Mucosa of rectum (tissue), 2 donors: ENCODE measurements around the gene GGNBP2.
"Not testable (repeated sequence)": the region's sequence is repeated elsewhere in the genome, so short reads cannot be mapped to it uniquely, and the experiment has no call there.

Experiments used
- H3K27ac ChIP-seq, 2 donors: one replicate each; pipeline ENCODE4 v1.7.0; 2013; ENCODE audit warnings: inconsistent platforms in 2 of 2, low read depth in 2 of 2, low read length in 2 of 2
- H3K27me3 ChIP-seq, 2 donors: one replicate each; pipeline ENCODE4 v1.7.0; 2013; ENCODE audit warnings: low read length in 2 of 2; ENCODE audit not compliant: control insufficient read depth in 2 of 2, insufficient read depth in 2 of 2
- H3K36me3 ChIP-seq, 2 donors: one replicate each; pipeline ENCODE4 v1.7.0; 2013; ENCODE audit warnings: low read length in 2 of 2; ENCODE audit not compliant: control insufficient read depth in 2 of 2, insufficient read depth in 2 of 2
- H3K4me1 ChIP-seq, 2 donors: one replicate each; pipeline ENCODE4 v1.7.0; 2013; ENCODE audit warnings: low read length in 2 of 2, mild to moderate bottlenecking in 1 of 2; ENCODE audit not compliant: control insufficient read depth in 2 of 2, insufficient read depth in 2 of 2
- H3K4me3 ChIP-seq, 2 donors: one replicate each; pipeline ENCODE4 v1.7.0; 2013; ENCODE audit warnings: low read length in 2 of 2
- H3K9ac ChIP-seq, 2 donors: one replicate each; pipeline ENCODE4 v1.7.0; 2013; ENCODE audit warnings: low read length in 2 of 2, low read depth in 1 of 2, mild to moderate bottlenecking in 1 of 2
- H3K9me3 ChIP-seq, 2 donors: one replicate each; pipeline ENCODE4 v1.7.0; 2013; ENCODE audit warnings: low read length in 2 of 2; ENCODE audit not compliant: control insufficient read depth in 2 of 2
- donor health status: healthy.
- donor health status: Normal muscosa, but diverticular disease.

The GGNBP2 gene

GRCh38 chr17:36504156-36504545 lies 40.6 kb upstream of the GGNBP2 start:
- Histone ChIP-seq H3K27ac (no peak overlapping the region), H3K36me3 (peaks cover 53 to 65% of the 10 kb centered on the region in 2 donors), H3K4me3 (no peak overlapping the region), H3K9me3 (no peaks in the 10 kb centered on the region), H3K27me3 (no peaks in the 10 kb centered on the region), H3K4me1 (no peaks in the 10 kb centered on the region), H3K9ac (no peak overlapping the region)

GRCh38 chr17:36505171-36505570 lies 39.5 kb upstream of the GGNBP2 start:
- no peak overlapping the region for H3K4me3 ChIP-seq
- H3K27ac ChIP-seq: no peak overlapping the region
- no peaks in the 10 kb centered on the region for H3K4me1 ChIP-seq
- no peaks in the 10 kb centered on the region for H3K27me3 ChIP-seq
- H3K9ac ChIP-seq: no peak overlapping the region
- H3K9me3 ChIP-seq: no peaks in the 10 kb centered on the region
- H3K36me3 ChIP-seq: peaks cover 50 to 71% of the 10 kb centered on the region in 2 donors

- H3K9me3 ChIP-seq: no peaks in the 10 kb centered on the region
- H3K27ac ChIP-seq: no peak overlapping the region
- H3K36me3 ChIP-seq: peaks cover 50 to 72% of the 10 kb centered on the region in 2 donors
- H3K4me1 ChIP-seq: no peaks in the 10 kb centered on the region
- no peak overlapping the region for H3K9ac ChIP-seq
- no peaks in the 10 kb centered on the region for H3K27me3 ChIP-seq
- H3K4me3 ChIP-seq: no peak overlapping the region
These were observed 38.4 kb upstream of the GGNBP2 start for GRCh38 chr17:36506249-36506826.

- Histone ChIP-seq H3K9ac (no peak overlapping the region), H3K27ac (no peak overlapping the region), H3K4me3 (no peak overlapping the region), H3K9me3 (no peaks in the 10 kb centered on the region), H3K4me1 (no peaks in the 10 kb centered on the region), H3K27me3 (no peaks in the 10 kb centered on the region), H3K36me3 (peaks cover 51 to 71% of the 10 kb centered on the region in 2 donors)
These were observed 37.9 kb upstream of the GGNBP2 start for GRCh38 chr17:36506831-36507230.

- Histone ChIP-seq H3K4me1 (no peaks in the 10 kb centered on the region), H3K36me3 (peaks cover 51 to 70% of the 10 kb centered on the region in 2 donors), H3K4me3 (no peak overlapping the region), H3K27me3 (no peaks in the 10 kb centered on the region), H3K9ac (no peak overlapping the region), H3K9me3 (no peaks in the 10 kb centered on the region), H3K27ac (no peak overlapping the region)
These were observed 37.5 kb upstream of the GGNBP2 start for GRCh38 chr17:36507266-36507665.

- H3K9me3 ChIP-seq, H3K4me3 ChIP-seq, H3K27me3 ChIP-seq, H3K9ac ChIP-seq, H3K27ac ChIP-seq, H3K4me1 ChIP-seq: not testable (repeated sequence)
- H3K36me3 ChIP-seq: peaks cover 48 to 66% of the 10 kb centered on the region in 2 donors
These were observed 36.3 kb upstream of the GGNBP2 start for GRCh38 chr17:36508439-36508838.

GRCh38 chr17:36509272-36509985 lies 35.3 kb upstream of the GGNBP2 start:
- Histone ChIP-seq H3K36me3 (peaks cover 42 to 64% of the 10 kb centered on the region in 2 donors), H3K4me1 (no peaks in the 10 kb centered on the region), H3K9me3 (no peaks in the 10 kb centered on the region)

GRCh38 chr17:36510636-36511035 lies 34.1 kb upstream of the GGNBP2 start:
- H3K27me3 ChIP-seq: no peaks in the 10 kb centered on the region
- H3K36me3 ChIP-seq: peaks cover 39 to 65% of the 10 kb centered on the region in 2 donors
- no peak overlapping the region for H3K4me3 ChIP-seq
- H3K27ac ChIP-seq: no peak overlapping the region
- no peak overlapping the region for H3K9ac ChIP-seq
- H3K4me1 ChIP-seq: no peaks in the 10 kb centered on the region
- H3K9me3 ChIP-seq: no peaks in the 10 kb centered on the region

More at GRCh38 chr17:36509272-36509985, 35.3 kb upstream of the GGNBP2 start:
- Histone ChIP-seq H3K9ac (no peak overlapping the region), H3K27me3 (no peaks in the 10 kb centered on the region), H3K4me3 (no peak overlapping the region), H3K27ac (no peak overlapping the region)

GRCh38 chr17:36511216-36511615 lies 33.5 kb upstream of the GGNBP2 start:
- Histone ChIP-seq H3K27me3 (no peaks in the 10 kb centered on the region), H3K27ac (no peak overlapping the region), H3K4me3 (no peak overlapping the region), H3K4me1 (no peaks in the 10 kb centered on the region), H3K9me3 (no peaks in the 10 kb centered on the region), H3K9ac (no peak overlapping the region), H3K36me3 (peaks cover 36 to 64% of the 10 kb centered on the region in 2 donors)

GRCh38 chr17:36512641-36513040 lies 32.1 kb upstream of the GGNBP2 start:
- no peaks in the 10 kb centered on the region for H3K4me1 ChIP-seq
- no peak overlapping the region for H3K27ac ChIP-seq
- H3K9ac ChIP-seq: no peak overlapping the region
- peaks cover 26 to 55% of the 10 kb centered on the region in 2 donors for H3K36me3 ChIP-seq
- no peaks in the 10 kb centered on the region for H3K9me3 ChIP-seq
- no peaks in the 10 kb centered on the region for H3K27me3 ChIP-seq
- no peak overlapping the region for H3K4me3 ChIP-seq
